Activated T-cell treated with anti-CD3 and anti-CD28 coated beads, Interleukin-2, amount 50 U/mL, for 72 hours (primary cell): ENCODE results near the gene ZNF19. TPM values are rescaled to one million over a fixed set of nuclear protein-coding genes. Genes with fewer than 3 reads are reported as not detected.

Experiments used
- ATAC-seq, 2 donors: fragments of 150-1000 bp; cut with Tn5 transposase; replicated peaks in 1 of 2; 2 replicates each; pipeline ENCODE4 v1.10.0; 2021; ENCODE audit warnings: moderate library complexity in 2 of 2, mild to moderate bottlenecking in 1 of 2
- DNase-seq, 2 donors: peaks; one replicate each; pipeline ENCODE4 v3.0.0; 2021 to 2022; ENCODE audit warnings: mixed read lengths in 1 of 2
- H3K27ac Mint-ChIP-seq: one replicate; pipeline ENCODE4 v1.8.0; 2022; ENCODE audit warnings: mild to moderate bottlenecking, moderate library complexity, mixed read lengths
- H3K27me3 Mint-ChIP-seq: one replicate; pipeline ENCODE4 v1.8.0; 2022; ENCODE audit warnings: low read depth, mixed read lengths
- H3K36me3 Mint-ChIP-seq, 2 donors: one replicate each; pipeline ENCODE4 v1.8.0; 2022; ENCODE audit warnings: mixed read lengths in 2 of 2, mild to moderate bottlenecking in 1 of 2; ENCODE audit not compliant: insufficient read depth in 2 of 2
- H3K4me1 Mint-ChIP-seq: one replicate; pipeline ENCODE4 v1.8.0; 2022; ENCODE audit warnings: low read depth, mixed read lengths
- H3K4me3 Mint-ChIP-seq, 2 donors: one replicate each; pipeline ENCODE4 v1.8.0; 2022; ENCODE audit warnings: mild to moderate bottlenecking in 2 of 2, mixed read lengths in 2 of 2, moderate library complexity in 2 of 2
- H3K9me3 Mint-ChIP-seq, 2 donors: one replicate each; pipeline ENCODE4 v1.8.0; 2022; ENCODE audit warnings: mixed read lengths in 2 of 2
- total RNA-seq, 2 donors: library from RNA; stranded (reverse); gene quantifications; one replicate each; pipeline ENCODE4 v1.2.3, GENCODE V29; 2022

The ZNF19 gene
- total RNA-seq, 2 donors from 2014 or later: 4.5 to 4.9 TPM

DNA sequence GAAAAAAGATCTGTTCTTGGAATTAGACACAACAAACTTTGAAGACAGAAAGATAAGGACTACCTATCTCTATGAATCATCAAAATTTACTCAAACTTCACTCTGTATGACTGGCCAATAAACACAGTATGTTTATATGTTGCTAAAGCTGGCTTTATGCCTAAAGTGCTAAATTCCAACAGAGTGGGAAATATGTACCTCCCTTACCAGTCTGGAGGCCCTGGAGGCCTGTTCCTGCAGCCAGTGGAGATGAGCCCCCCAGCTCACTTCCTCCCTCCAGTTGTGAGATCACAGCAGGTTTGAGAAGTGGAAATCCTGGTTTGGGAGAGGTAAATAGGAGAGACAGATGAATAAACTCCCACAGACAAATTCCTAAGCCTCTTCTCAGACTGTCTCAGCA is 36.1 kb downstream of the ZNF19 start:
- Mint-ChIP-seq H3K9me3 (peaks cover 15 to 19% of the 10 kb centered on the region in 2 donors), H3K27me3 (no peaks in the 10 kb centered on the region), H3K36me3 (peaks cover 54 to 72% of the 10 kb centered on the region in 2 donors), H3K4me1 (no peaks in the 10 kb centered on the region), H3K4me3 (no peak overlapping the region), H3K27ac (no peak overlapping the region)
- no peak for ATAC-seq
- DNase-seq: no peak

DNA sequence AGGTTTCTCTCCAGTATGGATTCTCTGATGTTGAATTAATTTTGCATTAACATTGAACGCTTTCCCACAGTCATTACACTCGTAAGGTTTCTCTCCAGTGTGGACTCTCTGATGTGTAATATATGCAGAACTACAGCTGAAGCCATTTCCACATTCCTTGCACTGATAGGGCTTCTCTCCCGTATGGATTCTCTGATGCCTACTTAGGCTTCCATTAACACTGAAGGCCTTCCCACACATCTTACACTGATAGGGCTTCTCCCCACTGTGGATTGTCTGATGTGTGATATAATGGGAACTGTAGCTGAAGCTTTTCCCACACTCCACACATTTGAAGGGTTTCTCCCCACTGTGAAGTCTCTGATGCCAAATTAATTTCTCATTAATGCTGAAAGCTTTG is 40.1 kb downstream of the ZNF19 start:
- Mint-ChIP-seq H3K4me3 (no peak overlapping the region), H3K4me1 (no peaks in the 10 kb centered on the region), H3K36me3 (peaks cover 44 to 68% of the 10 kb centered on the region in 2 donors), H3K9me3 (peaks cover 18 to 25% of the 10 kb centered on the region in 2 donors), H3K27ac (no peak overlapping the region), H3K27me3 (no peaks in the 10 kb centered on the region)
- ATAC-seq: no peak
- no peak for DNase-seq

DNA sequence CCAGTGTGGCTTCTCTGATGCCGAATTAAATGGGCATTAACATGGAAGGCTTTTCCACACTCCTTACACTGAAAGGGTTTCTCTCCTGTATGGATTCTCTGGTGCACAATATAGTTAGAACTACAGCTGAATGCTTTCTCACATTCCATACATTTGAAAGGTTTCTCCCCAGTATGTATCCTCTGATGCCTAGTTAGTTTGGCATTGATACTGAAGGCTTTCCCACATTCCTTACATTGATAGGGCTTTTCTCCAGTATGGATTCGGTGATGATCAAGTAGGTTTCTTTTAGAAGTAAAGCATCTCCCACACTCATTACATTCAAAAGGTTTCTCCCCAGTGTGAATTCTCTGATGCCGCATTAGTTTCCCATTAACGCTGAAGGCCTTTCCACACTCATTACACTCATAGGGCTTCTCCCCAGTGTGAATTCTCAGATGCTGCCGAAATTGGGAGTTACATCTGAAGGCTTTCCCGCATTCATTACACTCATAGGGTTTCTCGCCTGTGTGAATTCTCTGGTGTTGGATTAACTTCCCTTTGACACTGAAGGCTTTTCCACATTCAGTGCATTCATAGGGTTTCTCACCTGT is 40.8 kb downstream of the ZNF19 start:
- Mint-ChIP-seq H3K4me1 (no peaks in the 10 kb centered on the region), H3K27ac (no peak overlapping the region), H3K27me3 (no peaks in the 10 kb centered on the region), H3K9me3 (peaks cover 21 to 28% of the 10 kb centered on the region in 2 donors), H3K36me3 (peaks cover 46 to 65% of the 10 kb centered on the region in 2 donors), H3K4me3 (no peak overlapping the region)
- DNase-seq (no peak), ATAC-seq (no peak)

DNA sequence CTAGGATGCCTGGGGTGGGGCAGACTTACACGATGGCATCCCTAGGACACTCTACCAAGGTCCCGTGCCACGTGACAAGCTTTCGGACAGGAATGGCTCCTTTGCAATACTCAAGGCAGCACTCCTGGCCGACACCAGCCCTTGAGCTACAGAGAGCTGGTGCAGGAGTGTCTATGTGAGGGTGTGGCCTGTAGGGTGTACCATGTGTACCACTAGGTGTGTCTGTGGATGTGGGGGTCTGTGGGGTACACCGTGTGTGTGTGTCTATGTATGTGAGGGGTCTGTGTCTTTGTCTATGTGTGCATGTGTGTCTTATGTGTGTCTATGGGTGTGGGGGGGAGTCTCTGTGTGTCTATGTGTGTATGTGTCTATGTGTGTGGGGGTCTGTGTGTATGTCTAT is 45.4 kb downstream of the ZNF19 start:
- Mint-ChIP-seq H3K4me1 (no peaks in the 10 kb centered on the region), H3K9me3 (peaks cover 6 to 14% of the 10 kb centered on the region in 2 donors), H3K27ac (no peak overlapping the region), H3K36me3 (peaks cover 13 to 20% of the 10 kb centered on the region in 2 donors), H3K4me3 (no peak overlapping the region), H3K27me3 (peaks cover 7% of the 10 kb centered on the region)
- no peak for ATAC-seq
- DNase-seq: no peak

DNA sequence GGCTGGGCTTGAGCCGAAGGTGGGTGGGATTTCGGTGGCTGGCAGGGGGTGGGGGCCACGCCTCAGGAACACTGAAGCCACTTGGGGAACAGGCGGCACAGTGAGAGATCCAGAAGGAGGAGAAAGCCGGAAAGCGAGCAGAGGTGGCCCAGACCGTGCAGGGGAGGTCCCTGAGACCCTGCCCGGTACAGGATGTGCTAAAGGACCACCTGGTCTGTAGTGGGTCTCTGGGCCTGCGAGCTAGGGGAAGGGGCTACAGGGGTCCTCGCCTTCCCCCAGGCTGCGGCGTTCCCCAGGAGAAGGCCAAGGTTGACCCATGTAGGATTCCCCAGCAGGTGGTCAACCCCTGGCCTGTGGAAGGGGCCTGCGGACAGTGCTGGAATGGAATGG is 47.1 kb downstream of the ZNF19 start, which contains the start of gene TLE7:
Gene TLE7 (minus strand): TSS at position 4 of the 390 bp plus-strand sequence. CDS start 8,730 bp downstream, outside the sequence.
- no peaks in the 10 kb centered on the region for H3K4me1 Mint-ChIP-seq
- peaks cover 17% of the 10 kb centered on the region for H3K27me3 Mint-ChIP-seq
- no peak for DNase-seq
- no peak within 1 kb of the TSS for H3K27ac Mint-ChIP-seq
- H3K9me3 Mint-ChIP-seq: peaks cover 6 to 7% of the 10 kb centered on the region in 2 donors
- no peak for ATAC-seq
- peaks cover 4 to 5% of the 10 kb centered on the region in 2 donors for H3K36me3 Mint-ChIP-seq
- no peak within 1 kb of the TSS for H3K4me3 Mint-ChIP-seq

DNA sequence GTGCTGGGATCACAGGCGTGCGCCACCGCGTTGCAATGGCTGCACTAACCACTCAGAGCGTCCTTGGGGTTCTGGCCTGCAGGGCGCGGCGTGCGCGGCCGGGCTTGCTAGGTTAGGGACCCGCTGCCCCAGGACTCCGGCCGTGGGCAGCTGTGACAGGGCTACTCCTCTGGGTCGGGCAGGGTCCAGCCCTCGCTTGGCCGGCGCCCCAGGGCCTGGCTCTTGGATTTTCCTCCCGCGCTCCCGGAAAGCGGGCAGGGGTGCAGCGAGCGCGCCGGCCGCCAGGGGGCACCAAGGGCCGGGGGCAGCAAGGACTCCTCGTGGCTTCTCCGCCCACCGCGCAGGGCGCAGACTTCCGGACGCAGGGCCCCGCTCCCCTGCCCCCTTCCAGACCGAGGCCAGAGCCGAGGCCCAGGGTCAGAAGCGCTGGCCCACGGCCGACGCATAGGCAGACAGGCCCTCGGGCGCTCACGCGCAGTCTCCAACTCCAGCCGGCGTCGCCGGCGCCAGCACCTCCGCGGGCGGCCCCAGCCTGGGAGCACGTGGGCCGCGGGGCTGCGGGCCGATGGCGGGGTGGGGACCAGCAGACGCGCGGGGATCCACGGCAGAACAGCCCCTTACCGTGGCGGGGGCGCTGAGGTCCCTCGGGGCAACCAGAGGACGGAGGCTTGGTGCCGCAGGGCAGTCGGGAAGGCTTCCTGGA is 47.6 kb downstream of the ZNF19 start:
- Mint-ChIP-seq H3K4me1 (no peaks in the 10 kb centered on the region), H3K27ac (no peak overlapping the region), H3K27me3 (peaks cover 21% of the 10 kb centered on the region), H3K4me3 (no peak overlapping the region), H3K9me3 (peaks cover 6 to 7% of the 10 kb centered on the region in 2 donors), H3K36me3 (peaks cover 4 to 5% of the 10 kb centered on the region in 2 donors)
- DNase-seq: peak; percentile 31 to 33
- peak; percentile 39 to 44 for ATAC-seq

DNA sequence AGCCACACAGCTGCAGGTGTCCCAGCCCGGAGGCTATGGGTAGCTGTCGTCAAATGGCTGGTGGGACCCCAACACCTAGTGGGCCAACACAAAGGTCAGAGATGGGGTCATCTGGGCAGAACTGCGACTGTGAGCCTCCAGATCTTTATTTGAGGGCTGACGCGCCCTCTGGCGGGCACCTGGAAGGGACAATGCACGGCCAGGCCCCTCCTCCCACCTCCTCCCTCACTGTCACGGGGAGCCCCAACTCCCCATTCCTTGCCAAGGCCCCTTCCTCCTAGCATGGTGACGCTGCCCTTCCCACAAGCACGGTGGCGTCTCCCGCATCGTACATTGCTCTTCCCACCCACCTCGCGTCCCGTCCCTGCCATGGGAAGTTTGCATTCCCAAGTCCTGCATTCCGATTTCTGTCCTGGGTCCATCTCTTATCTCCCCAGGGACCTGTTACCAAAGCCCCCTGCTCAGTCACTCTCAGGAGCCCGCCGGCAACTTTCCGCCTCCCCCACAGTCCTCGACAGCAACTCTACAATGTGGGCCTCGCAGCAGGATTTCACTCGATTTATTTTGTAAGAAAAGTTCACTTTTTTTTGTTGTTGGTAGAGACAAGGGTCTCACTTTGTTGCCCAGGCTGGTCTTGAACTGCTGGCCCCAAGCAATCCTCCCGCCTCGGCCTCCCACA is 48.3 kb downstream of the ZNF19 start:
- DNase-seq: peak in 1 of 2 donors; percentile 24
- H3K36me3 Mint-ChIP-seq: peaks cover 4 to 5% of the 10 kb centered on the region in 2 donors
- peak in 1 of 2 donors; percentile 44 for ATAC-seq
- H3K9me3 Mint-ChIP-seq: peaks cover 5% of the 10 kb centered on the region in 2 donors
- H3K27ac Mint-ChIP-seq: no peak overlapping the region
- peaks cover 21% of the 10 kb centered on the region for H3K27me3 Mint-ChIP-seq
- no peak overlapping the region for H3K4me3 Mint-ChIP-seq
- no peaks in the 10 kb centered on the region for H3K4me1 Mint-ChIP-seq

DNA sequence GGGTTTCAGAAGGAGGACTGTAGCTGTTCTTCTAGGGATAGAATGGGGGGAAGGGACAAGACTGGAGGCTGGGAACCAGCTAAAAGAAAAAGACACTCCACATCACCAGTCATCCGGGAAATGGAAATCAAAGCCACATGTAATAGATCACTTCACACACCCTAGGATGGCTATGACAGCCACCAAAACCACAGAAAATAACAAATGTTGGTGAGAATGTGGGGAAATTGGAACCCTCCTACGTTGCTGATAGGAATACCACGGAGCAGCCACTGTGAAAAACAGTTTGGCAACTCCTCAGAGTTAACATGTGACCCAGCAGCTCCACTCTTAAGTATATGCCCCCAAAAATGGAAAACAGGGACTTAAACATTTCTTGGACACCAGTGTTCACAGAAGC is 49.6 kb downstream of the ZNF19 start:
- DNase-seq (no peak), ATAC-seq (no peak)
- no peak overlapping the region for H3K4me3 Mint-ChIP-seq
- no peak overlapping the region for H3K27ac Mint-ChIP-seq
- peaks cover 21% of the 10 kb centered on the region for H3K27me3 Mint-ChIP-seq
- peaks cover 4 to 5% of the 10 kb centered on the region in 2 donors for H3K9me3 Mint-ChIP-seq
- H3K36me3 Mint-ChIP-seq: peaks cover 2 to 4% of the 10 kb centered on the region in 2 donors
- no peaks in the 10 kb centered on the region for H3K4me1 Mint-ChIP-seq

DNA sequence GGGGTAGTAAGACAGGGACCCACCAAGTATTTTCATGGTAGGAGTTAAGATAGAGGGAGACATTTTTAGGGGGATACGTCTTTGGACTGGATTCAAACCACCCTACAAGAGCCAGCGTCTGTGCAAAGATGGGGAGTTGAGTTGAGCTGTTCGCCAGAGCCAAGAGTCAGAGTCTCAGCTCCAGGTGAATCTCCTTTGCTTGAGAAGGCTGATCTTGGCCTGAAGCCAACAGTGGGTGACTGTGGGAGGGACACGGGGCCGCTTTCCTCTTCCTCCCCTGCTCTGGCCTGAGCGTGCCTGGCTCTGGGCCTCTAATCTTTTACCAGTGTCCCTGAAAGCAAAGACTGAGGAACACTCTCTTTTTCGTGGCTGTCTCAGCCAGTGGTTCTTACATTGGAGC is 52.7 kb downstream of the ZNF19 start:
- no peak overlapping the region for H3K27ac Mint-ChIP-seq
- H3K4me1 Mint-ChIP-seq: no peaks in the 10 kb centered on the region
- H3K4me3 Mint-ChIP-seq: no peak overlapping the region

DNA sequence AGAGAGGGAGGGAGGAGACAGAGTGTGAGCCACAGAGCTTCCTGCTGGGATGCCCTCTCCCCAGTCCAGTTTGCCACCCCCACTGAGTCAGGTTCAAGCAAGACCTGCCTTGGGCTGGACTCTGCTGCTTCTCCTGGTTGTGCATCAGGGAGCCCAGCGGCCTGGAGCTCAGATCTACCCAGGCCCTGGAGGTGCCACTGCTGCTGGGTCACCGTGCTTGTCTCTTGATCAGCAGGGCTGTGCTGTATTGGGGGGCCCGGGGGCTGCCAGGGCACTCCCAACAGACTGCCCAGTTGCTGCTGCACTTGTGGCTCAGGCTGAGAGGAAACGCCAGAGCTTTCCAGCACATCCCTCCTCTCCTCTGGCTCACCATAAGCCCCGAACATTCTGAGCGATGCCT is 56.2 kb downstream of the ZNF19 start:
- no peak for DNase-seq
- no peak for ATAC-seq
- no peak overlapping the region for H3K27ac Mint-ChIP-seq
- H3K36me3 Mint-ChIP-seq: no peaks in the 10 kb centered on the region
- H3K27me3 Mint-ChIP-seq: peaks cover 13% of the 10 kb centered on the region
- H3K4me1 Mint-ChIP-seq: no peaks in the 10 kb centered on the region
- no peak overlapping the region for H3K4me3 Mint-ChIP-seq
- H3K9me3 Mint-ChIP-seq: peaks cover 0 to 3% of the 10 kb centered on the region in 2 donors

More for the DNA sequence above, 52.7 kb downstream of the ZNF19 start:
- no peak for DNase-seq
- Mint-ChIP-seq H3K36me3 (no peaks in the 10 kb centered on the region), H3K9me3 (no peaks in the 10 kb centered on the region), H3K27me3 (peaks cover 21% of the 10 kb centered on the region)
- ATAC-seq: no peak

DNA sequence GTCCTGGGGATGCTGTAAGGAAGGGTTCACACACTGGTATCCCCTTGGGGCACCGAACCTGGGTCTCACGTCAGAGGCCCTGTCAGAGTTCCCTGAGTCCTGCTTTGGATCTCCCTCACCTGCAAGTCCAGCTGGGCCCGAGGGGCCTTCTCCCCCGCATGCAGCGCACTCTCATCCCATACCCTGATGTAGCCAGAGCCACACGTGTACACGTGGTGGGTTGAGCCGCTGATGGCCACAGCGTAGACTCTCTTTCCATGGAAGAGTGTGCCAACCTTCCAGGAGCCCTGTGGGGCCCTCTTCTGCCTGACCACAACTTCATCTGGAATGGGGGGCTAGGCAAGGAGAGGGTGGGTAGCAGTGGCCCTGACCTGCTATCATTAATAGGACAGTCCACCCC is 57.1 kb downstream of the ZNF19 start:
- Mint-ChIP-seq H3K4me3 (no peak overlapping the region), H3K9me3 (peaks cover 0 to 3% of the 10 kb centered on the region in 2 donors), H3K27me3 (peaks cover 8% of the 10 kb centered on the region), H3K27ac (no peak overlapping the region), H3K36me3 (no peaks in the 10 kb centered on the region), H3K4me1 (no peaks in the 10 kb centered on the region)
- DNase-seq (no peak), ATAC-seq (no peak)

DNA sequence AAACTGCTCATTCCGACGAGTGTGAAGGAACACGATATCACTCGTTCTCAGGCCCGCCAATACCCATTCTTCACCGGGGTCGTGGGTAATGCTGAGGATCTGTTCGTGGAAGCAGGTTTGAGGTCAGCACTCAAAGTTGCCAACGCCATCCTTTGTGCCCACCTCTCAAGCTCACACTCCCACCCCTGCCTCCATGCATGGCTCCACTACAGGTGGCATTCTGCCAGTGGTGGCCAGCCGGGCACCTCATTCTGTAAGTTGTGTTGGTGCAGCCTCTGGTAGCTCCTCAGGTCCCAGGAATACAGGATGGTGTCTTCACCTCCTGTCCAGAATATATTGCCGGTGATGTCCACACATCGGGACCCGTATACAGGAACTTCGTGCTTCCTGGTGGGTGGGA is 57.9 kb downstream of the ZNF19 start:
- H3K27me3 Mint-ChIP-seq: peaks cover 12% of the 10 kb centered on the region
- no peak overlapping the region for H3K27ac Mint-ChIP-seq
- ATAC-seq: no peak
- H3K4me3 Mint-ChIP-seq: no peak overlapping the region
- H3K36me3 Mint-ChIP-seq: no peaks in the 10 kb centered on the region
- H3K9me3 Mint-ChIP-seq: peaks cover 0 to 3% of the 10 kb centered on the region in 2 donors
- peaks cover 6% of the 10 kb centered on the region for H3K4me1 Mint-ChIP-seq
- no peak for DNase-seq

DNA sequence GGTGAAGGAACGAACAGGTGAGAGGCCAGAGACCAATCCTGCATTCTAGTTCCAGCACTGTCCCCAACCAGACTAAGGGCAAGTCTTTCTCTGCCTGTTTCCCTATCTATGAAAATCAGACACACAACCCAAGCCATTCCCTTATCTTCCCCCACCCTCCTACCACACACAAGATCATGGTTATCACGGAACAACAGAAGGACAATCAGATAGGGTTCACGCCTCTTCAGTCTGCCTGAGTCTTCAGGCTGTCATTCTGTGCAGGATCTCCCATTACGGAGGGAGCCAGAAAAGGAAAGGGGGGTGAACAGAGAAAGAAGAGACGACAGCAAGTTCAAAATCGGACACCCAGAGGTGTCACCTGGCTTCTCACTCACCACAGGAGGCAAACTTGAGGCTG is 58.4 kb downstream of the ZNF19 start:
- DNase-seq: no peak

More for the DNA sequence above, 58.4 kb downstream of the ZNF19 start:
- H3K4me1 Mint-ChIP-seq: peaks cover 9% of the 10 kb centered on the region
- peaks cover 0 to 3% of the 10 kb centered on the region in 2 donors for H3K9me3 Mint-ChIP-seq
- H3K27ac Mint-ChIP-seq: no peak overlapping the region
- peaks cover 16% of the 10 kb centered on the region for H3K27me3 Mint-ChIP-seq
- no peak for ATAC-seq
- no peak overlapping the region for H3K4me3 Mint-ChIP-seq
- no peaks in the 10 kb centered on the region for H3K36me3 Mint-ChIP-seq
